ENCODE results near the gene SULT1B1. TPM values are rescaled to one million over a fixed set of nuclear protein-coding genes. Genes with fewer than 3 reads are reported as not detected.

The SULT1B1 gene
- total and polyA plus RNA-seq, 2 experiments from 2014 or later, result 10.7 to 53.8 TPM

GRCh38 chr4:69738872-69739271 is 21.5 kb downstream of the SULT1B1 start:
- TF ChIP-seq CTCF (IDR thresholded peaks at IDR 0.05; ENCODE audit: poor library complexity), result no peak
- no peaks in the 10 kb centered on the region for H3K36me3 ChIP-seq (replicated peaks; ENCODE audit: insufficient read depth, low read depth)
- no peak overlapping the region for H3K27ac ChIP-seq
- no peaks in the 10 kb centered on the region for H3K27me3 ChIP-seq
- H3K4me2 ChIP-seq, result no peak overlapping the region
- H3K4me1 ChIP-seq (ENCODE audit: insufficient read depth), result no peaks in the 10 kb centered on the region
- no peaks in the 10 kb centered on the region for H4K20me1 ChIP-seq (ENCODE audit: insufficient read depth, poor library complexity, severe bottlenecking)
- no peak for DNase-seq (ENCODE audit: low spot score)
- no peak overlapping the region for H2AFZ ChIP-seq
- no peaks in the 10 kb centered on the region for H3K9me2 ChIP-seq (replicated peaks; ENCODE audit: insufficient read depth)
- H3K79me2 ChIP-seq, result no peaks in the 10 kb centered on the region
- H3K4me3 ChIP-seq, result no peak overlapping the region
- 58% methylated on average over 1 of the region's 1 CpG for WGBS (ENCODE audit: low lambda C conversion rate, missing lambda C conversion rate)
- no peaks in the 10 kb centered on the region for H3K9me3 ChIP-seq (ENCODE audit: low read depth)

GRCh38 chr4:69735119-69735518 is 25.3 kb downstream of the SULT1B1 start:
- Histone ChIP-seq H3K36me3 (replicated peaks; ENCODE audit: insufficient read depth, low read depth) (no peaks in the 10 kb centered on the region), H3K27ac (no peak overlapping the region), H3K9me3 (ENCODE audit: low read depth) (no peaks in the 10 kb centered on the region), H3K4me1 (ENCODE audit: insufficient read depth) (peaks cover 6% of the 10 kb centered on the region), H2AFZ (no peak overlapping the region), H4K20me1 (ENCODE audit: insufficient read depth, poor library complexity, severe bottlenecking) (no peaks in the 10 kb centered on the region), H3K79me2 (no peaks in the 10 kb centered on the region), H3K4me2 (no peak overlapping the region), H3K9me2 (replicated peaks; ENCODE audit: insufficient read depth) (no peaks in the 10 kb centered on the region), H3K4me3 (no peak overlapping the region), H3K27me3 (no peaks in the 10 kb centered on the region)
- no peak for DNase-seq (ENCODE audit: low spot score)
- WGBS (ENCODE audit: low lambda C conversion rate, missing lambda C conversion rate), result 84% methylated on average over 4 of the region's 4 CpGs
- TF ChIP-seq CTCF (IDR thresholded peaks at IDR 0.05; ENCODE audit: poor library complexity) (no peak), EZH2 (IDR thresholded peaks at IDR 0.05; ENCODE audit: borderline replicate concordance) (no peak), EZH2phosphoT487 (IDR thresholded peaks at IDR 0.05; ENCODE audit: low read depth, severe bottlenecking, unreplicated experiment) (no peak)

GRCh38 chr4:69731847-69732246 is 28.6 kb downstream of the SULT1B1 start:
- no peaks in the 10 kb centered on the region for H3K9me2 ChIP-seq (replicated peaks; ENCODE audit: insufficient read depth)
- peak overlapping the region; percentile 9 for H3K4me2 ChIP-seq
- H3K27me3 ChIP-seq, result no peaks in the 10 kb centered on the region
- no peak overlapping the region for H3K4me3 ChIP-seq
- H3K4me1 ChIP-seq (ENCODE audit: insufficient read depth), result peaks cover 6% of the 10 kb centered on the region
- H3K36me3 ChIP-seq (replicated peaks; ENCODE audit: insufficient read depth, low read depth), result no peaks in the 10 kb centered on the region
- H4K20me1 ChIP-seq (ENCODE audit: insufficient read depth, poor library complexity, severe bottlenecking), result no peaks in the 10 kb centered on the region
- H3K9me3 ChIP-seq (ENCODE audit: low read depth), result no peaks in the 10 kb centered on the region
- 48% methylated on average over 1 of the region's 1 CpG for WGBS (ENCODE audit: low lambda C conversion rate, missing lambda C conversion rate)
- TF ChIP-seq CTCF (IDR thresholded peaks at IDR 0.05; ENCODE audit: poor library complexity), result no peak
- TF ChIP-seq EZH2 (IDR thresholded peaks at IDR 0.05; ENCODE audit: borderline replicate concordance), result no peak
- no peak for TF ChIP-seq EZH2phosphoT487 (IDR thresholded peaks at IDR 0.05; ENCODE audit: low read depth, severe bottlenecking, unreplicated experiment)
- peak overlapping the region; percentile 42 for H3K27ac ChIP-seq
- H3K79me2 ChIP-seq, result no peaks in the 10 kb centered on the region
- peak; percentile 40 for DNase-seq (ENCODE audit: low spot score)
- no peak overlapping the region for H2AFZ ChIP-seq

- 40% methylated on average over 1 of the region's 1 CpG for WGBS (ENCODE audit: low lambda C conversion rate, missing lambda C conversion rate)
- Histone ChIP-seq H3K27me3 (no peaks in the 10 kb centered on the region), H3K9me3 (ENCODE audit: low read depth) (no peaks in the 10 kb centered on the region), H4K20me1 (ENCODE audit: insufficient read depth, poor library complexity, severe bottlenecking) (no peaks in the 10 kb centered on the region), H3K9me2 (replicated peaks; ENCODE audit: insufficient read depth) (no peaks in the 10 kb centered on the region), H3K36me3 (replicated peaks; ENCODE audit: insufficient read depth, low read depth) (no peaks in the 10 kb centered on the region), H3K27ac (peak overlapping the region; percentile 67), H3K4me2 (no peak overlapping the region), H3K4me1 (ENCODE audit: insufficient read depth) (peaks cover 9% of the 10 kb centered on the region), H3K79me2 (no peaks in the 10 kb centered on the region), H3K4me3 (no peak overlapping the region), H2AFZ (no peak overlapping the region)
- DNase-seq (ENCODE audit: low spot score), result peak; percentile 24
- no peak for TF ChIP-seq EZH2 (IDR thresholded peaks at IDR 0.05; ENCODE audit: borderline replicate concordance)
- TF ChIP-seq EZH2phosphoT487 (IDR thresholded peaks at IDR 0.05; ENCODE audit: low read depth, severe bottlenecking, unreplicated experiment), result no peak
- no peak for TF ChIP-seq CTCF (IDR thresholded peaks at IDR 0.05; ENCODE audit: poor library complexity)
Observed at GRCh38 chr4:69731241-69731640, 29.2 kb downstream of the SULT1B1 start.

Data from hepatocyte (in vitro differentiated cells).